Mesendoderm (in vitro differentiated cells): ENCODE measurements around the gene ADGRF1.

Experiments used
- DNase-seq: peaks from one replicate; pipeline ENCODE4 v3.0.0; 2013
- H2AK5ac ChIP-seq: 2 replicates; pipeline ENCODE4 v1.6.1; 2013; ENCODE audit warnings: low read length, inconsistent platforms
- H2BK120ac ChIP-seq: 2 replicates; pipeline ENCODE4 v1.6.1; 2013; ENCODE audit warnings: low read depth, mild to moderate bottlenecking, low read length, moderate library complexity, mixed read lengths
- H2BK15ac ChIP-seq: replicated peaks from 2 replicates; pipeline ENCODE4 v1.6.1; 2013; ENCODE audit warnings: low read depth, mild to moderate bottlenecking, moderate library complexity
- H2BK5ac ChIP-seq: 2 replicates; pipeline ENCODE4 v1.6.1; 2013; ENCODE audit warnings: low read length, inconsistent platforms
- H3K18ac ChIP-seq: 2 replicates; pipeline ENCODE4 v1.6.1; 2013; ENCODE audit warnings: mild to moderate bottlenecking, low read length, mixed read lengths
- H3K23ac ChIP-seq: one replicate; pipeline ENCODE4 v1.6.1; 2013; ENCODE audit warnings: low read length
- H3K27ac ChIP-seq: 2 replicates; pipeline ENCODE4 v1.5.1; 2013; ENCODE audit warnings: low read depth, mild to moderate bottlenecking, inconsistent platforms, low read length, moderate library complexity
- H3K27me3 ChIP-seq: 2 replicates; pipeline ENCODE4 v1.6.1; 2013; ENCODE audit warnings: low read length, control low read depth, mild to moderate bottlenecking, inconsistent platforms; ENCODE audit not compliant: insufficient read depth, poor library complexity
- H3K36me3 ChIP-seq: 2 replicates; pipeline ENCODE4 v1.6.1; 2013; ENCODE audit warnings: low read length, inconsistent platforms; ENCODE audit not compliant: control insufficient read depth, insufficient read depth
- H3K4ac ChIP-seq: one replicate; pipeline ENCODE4 v1.6.1; 2013; ENCODE audit warnings: low read depth, mild to moderate bottlenecking, low read length, moderate library complexity
- H3K4me1 ChIP-seq: 2 replicates; pipeline ENCODE4 v1.6.1; 2013; ENCODE audit warnings: low read depth, low read length, inconsistent platforms; ENCODE audit not compliant: control insufficient read depth
- H3K4me2 ChIP-seq: 2 replicates; pipeline ENCODE4 v1.6.1; 2013; ENCODE audit warnings: low read length
- H3K4me3 ChIP-seq: 2 replicates; pipeline ENCODE4 v1.5.1; 2013; ENCODE audit warnings: mild to moderate bottlenecking, low read length
- H3K56ac ChIP-seq: one replicate; pipeline ENCODE4 v1.6.1; 2013; ENCODE audit warnings: low read length
- H3K79me1 ChIP-seq: 2 replicates; pipeline ENCODE4 v1.6.1; 2013; ENCODE audit warnings: low read length, inconsistent platforms
- H3K79me2 ChIP-seq: 2 replicates; pipeline ENCODE4 v1.6.1; 2013; ENCODE audit warnings: mild to moderate bottlenecking, low read length; ENCODE audit not compliant: control insufficient read depth, insufficient read depth
- H3K9ac ChIP-seq: 2 replicates; pipeline ENCODE4 v1.6.1; 2013; ENCODE audit warnings: low read length, inconsistent platforms
- H4K5ac ChIP-seq: one replicate; pipeline ENCODE4 v1.6.1; 2013; ENCODE audit warnings: low read length
- H4K8ac ChIP-seq: one replicate; pipeline ENCODE4 v1.6.1; 2013; ENCODE audit warnings: low read depth, mild to moderate bottlenecking, control low read depth, low read length, moderate library complexity
- WGBS: extraction: QIAGEN DNeasy Blood & Tissue Kit; methylation state at CpG from one replicate; pipeline ENCODE4 v1.1.7; 2013; ENCODE audit warnings: low lambda C conversion rate, missing lambda C conversion rate; ENCODE audit not compliant: insufficient coverage; ENCODE audit errors: extremely low coverage; 5-methylcytosine and 5-hydroxymethylcytosine counted together

The ADGRF1 gene

DNA sequence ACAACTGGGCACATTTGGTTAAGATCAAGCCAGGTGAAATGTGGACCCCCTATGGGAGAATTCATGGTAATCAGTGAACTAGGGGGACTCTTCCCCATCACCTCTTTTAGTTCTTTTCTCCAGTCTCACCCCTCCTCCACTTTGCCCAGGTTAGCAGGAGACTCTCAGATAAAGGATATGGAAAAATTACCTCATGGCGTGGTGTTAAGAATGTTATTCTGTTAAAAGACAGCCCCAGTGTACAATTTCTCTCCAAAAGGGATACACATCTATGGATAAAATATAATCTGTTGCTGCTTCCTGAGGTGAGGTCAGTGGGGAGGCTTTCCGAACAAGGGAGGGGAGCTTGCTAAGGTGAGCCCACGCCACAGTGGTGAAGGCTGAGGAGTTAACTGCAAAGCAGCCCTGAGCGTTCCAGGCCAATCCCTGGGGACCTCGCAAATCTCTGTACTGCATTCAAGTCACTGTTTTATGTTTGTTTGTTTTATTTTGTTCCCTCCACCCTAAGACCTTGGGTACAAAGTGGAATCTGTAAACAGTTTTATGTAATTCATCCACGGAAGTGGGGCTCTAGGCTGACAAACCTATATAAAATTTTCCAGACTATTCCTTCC is 52.0 kb downstream of the ADGRF1 start:
- H3K23ac ChIP-seq: no peak overlapping the region
- DNase-seq: no peak
- H4K8ac ChIP-seq: no peak overlapping the region

DNA sequence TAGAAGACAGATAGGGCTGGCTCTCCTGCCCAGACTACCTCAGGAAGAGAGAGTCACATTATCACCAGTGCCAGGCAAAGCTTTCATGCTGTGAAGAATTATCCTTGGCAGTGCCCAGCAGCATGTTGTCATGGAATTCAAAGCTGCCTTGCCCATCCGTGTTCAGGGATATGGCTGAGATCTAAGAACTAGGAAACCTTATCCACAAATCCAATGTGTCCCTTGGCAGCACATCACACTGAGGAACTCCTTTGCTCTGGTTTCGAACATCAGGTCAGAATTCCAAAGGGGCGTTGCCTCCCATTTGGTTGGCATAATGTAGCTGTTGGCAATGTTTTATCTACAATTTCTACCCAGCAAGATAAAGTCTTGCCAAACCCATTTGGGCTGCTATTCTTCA is 52.7 kb downstream of the ADGRF1 start:
- Histone ChIP-seq H3K4ac (no peak overlapping the region), H3K4me3 (no peak overlapping the region), H3K4me2 (no peak overlapping the region), H3K9ac (no peak overlapping the region), H4K8ac (no peak overlapping the region), H3K36me3 (no peaks in the 10 kb centered on the region), H3K56ac (no peak overlapping the region), H2BK120ac (no peak overlapping the region), H3K23ac (no peak overlapping the region), H2AK5ac (no peak overlapping the region), H3K4me1 (no peaks in the 10 kb centered on the region), H3K18ac (no peak overlapping the region), H2BK15ac (no peak overlapping the region), H4K5ac (no peak overlapping the region), H3K27ac (no peak overlapping the region), H3K79me1 (no peaks in the 10 kb centered on the region), H2BK5ac (no peak overlapping the region), H3K79me2 (no peaks in the 10 kb centered on the region), H3K27me3 (no peaks in the 10 kb centered on the region)
- WGBS: no CpG with 5 or more reads among the region's 3 CpGs
- DNase-seq: no peak

More for the DNA sequence above, 52.0 kb downstream of the ADGRF1 start:
- Histone ChIP-seq H3K9ac (no peak overlapping the region), H3K56ac (no peak overlapping the region), H2BK120ac (no peak overlapping the region), H2BK15ac (no peak overlapping the region), H4K5ac (no peak overlapping the region), H3K27ac (no peak overlapping the region), H3K18ac (no peak overlapping the region), H3K79me2 (no peaks in the 10 kb centered on the region), H3K4me3 (no peak overlapping the region), H3K4me1 (no peaks in the 10 kb centered on the region), H3K79me1 (no peaks in the 10 kb centered on the region), H3K36me3 (no peaks in the 10 kb centered on the region), H3K27me3 (no peaks in the 10 kb centered on the region), H2BK5ac (no peak overlapping the region), H3K4me2 (no peak overlapping the region), H3K4ac (no peak overlapping the region), H2AK5ac (no peak overlapping the region)
- WGBS: no CpG with 5 or more reads among the region's 6 CpGs

DNA sequence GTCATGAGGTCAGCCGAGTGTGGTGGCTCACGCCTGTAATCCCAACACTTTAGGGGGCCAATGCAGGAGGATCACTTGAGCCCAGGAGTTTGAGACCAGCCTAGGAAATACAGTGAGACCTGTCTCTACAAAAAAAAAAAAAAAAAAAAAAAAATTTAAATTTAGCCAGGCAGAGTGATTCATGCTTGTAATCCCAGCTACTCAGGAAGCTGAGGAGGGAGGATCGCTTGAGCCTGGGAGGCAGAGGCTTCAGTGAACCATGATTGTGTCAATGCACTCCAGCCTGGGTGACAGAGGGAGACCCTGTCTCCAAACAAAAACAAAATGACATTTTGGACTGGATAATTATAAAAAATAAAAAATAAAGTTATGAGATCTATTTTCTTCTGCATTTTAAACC is 56.2 kb downstream of the ADGRF1 start:
- no peak overlapping the region for H3K9ac ChIP-seq
- H2BK120ac ChIP-seq: no peak overlapping the region
- H4K8ac ChIP-seq: no peak overlapping the region
- no peaks in the 10 kb centered on the region for H3K79me1 ChIP-seq
- no peaks in the 10 kb centered on the region for H3K36me3 ChIP-seq
- H3K18ac ChIP-seq: no peak overlapping the region
- no peak overlapping the region for H3K4ac ChIP-seq
- no peak overlapping the region for H2BK5ac ChIP-seq
- no peak overlapping the region for H2AK5ac ChIP-seq
- no peak overlapping the region for H3K56ac ChIP-seq
- no peak overlapping the region for H3K27ac ChIP-seq
- peaks cover 4% of the 10 kb centered on the region for H3K4me1 ChIP-seq
- no peak overlapping the region for H3K4me3 ChIP-seq
- no CpG with 5 or more reads among the region's 3 CpGs for WGBS
- no peaks in the 10 kb centered on the region for H3K27me3 ChIP-seq
- no peak overlapping the region for H3K4me2 ChIP-seq
- no peak overlapping the region for H2BK15ac ChIP-seq
- no peak overlapping the region for H3K23ac ChIP-seq
- peak; percentile 41 for DNase-seq
- no peaks in the 10 kb centered on the region for H3K79me2 ChIP-seq
- no peak overlapping the region for H4K5ac ChIP-seq

DNA sequence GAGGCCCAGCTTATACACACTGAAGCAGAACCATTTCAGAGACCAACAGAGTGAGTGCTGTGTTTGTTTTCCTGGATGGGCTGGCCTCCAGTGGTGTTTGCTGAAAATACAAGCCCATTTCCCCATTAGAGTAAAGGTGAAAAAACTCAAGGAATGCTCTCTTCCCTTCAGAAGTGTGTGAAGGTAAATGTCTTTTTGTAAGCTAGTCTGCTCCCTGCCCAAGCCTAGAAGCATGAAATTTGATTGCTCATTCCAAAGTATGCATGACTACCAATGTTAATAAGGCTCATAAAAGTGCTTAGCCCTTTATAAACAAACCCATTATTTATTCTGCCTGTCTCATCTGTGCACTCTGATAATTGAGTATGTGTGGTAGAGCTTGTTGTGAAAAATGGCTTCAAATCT is 59.1 kb downstream of the ADGRF1 start:
- Histone ChIP-seq H4K8ac (no peak overlapping the region), H3K27me3 (no peaks in the 10 kb centered on the region), H3K4me3 (no peak overlapping the region), H3K9ac (no peak overlapping the region), H3K36me3 (no peaks in the 10 kb centered on the region), H2BK120ac (no peak overlapping the region), H3K79me2 (no peaks in the 10 kb centered on the region), H2BK15ac (peak overlapping the region; percentile 36), H2AK5ac (no peak overlapping the region), H4K5ac (no peak overlapping the region), H3K4me1 (peaks cover 4% of the 10 kb centered on the region), H2BK5ac (no peak overlapping the region), H3K18ac (peak overlapping the region; percentile 76), H3K27ac (peak overlapping the region; percentile 60), H3K79me1 (no peaks in the 10 kb centered on the region), H3K56ac (no peak overlapping the region), H3K4me2 (no peak overlapping the region), H3K4ac (no peak overlapping the region), H3K23ac (no peak overlapping the region)
- peak; percentile 90 for DNase-seq

DNA sequence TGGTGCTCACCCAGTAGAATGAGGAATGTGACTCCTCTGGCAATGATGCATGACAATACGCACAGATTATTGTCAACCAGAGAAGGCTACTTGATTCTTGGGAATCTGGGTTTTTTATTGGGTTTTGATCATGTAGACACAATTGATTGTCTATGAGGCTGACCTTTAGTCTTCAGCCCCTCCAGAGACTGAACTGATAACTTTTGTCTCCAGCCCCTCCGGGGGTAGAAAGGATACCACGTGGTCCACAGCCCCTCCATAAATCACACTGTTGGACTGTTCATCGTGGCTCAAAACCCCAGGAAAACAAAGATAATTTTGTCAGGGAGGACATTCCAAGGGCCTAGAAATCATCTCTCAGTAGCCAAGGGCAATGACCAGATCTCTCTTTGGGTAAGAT is 62.9 kb downstream of the ADGRF1 start:
- Histone ChIP-seq H2BK120ac (no peak overlapping the region), H3K23ac (no peak overlapping the region), H3K79me1 (no peaks in the 10 kb centered on the region), H3K4me3 (no peak overlapping the region), H3K18ac (no peak overlapping the region), H3K27me3 (no peaks in the 10 kb centered on the region), H3K56ac (no peak overlapping the region), H2AK5ac (no peak overlapping the region), H3K4me2 (no peak overlapping the region), H4K8ac (no peak overlapping the region), H4K5ac (no peak overlapping the region), H3K9ac (no peak overlapping the region), H2BK15ac (peak overlapping the region; percentile 11), H2BK5ac (no peak overlapping the region), H3K79me2 (no peaks in the 10 kb centered on the region), H3K4me1 (peaks cover 4% of the 10 kb centered on the region), H3K4ac (no peak overlapping the region), H3K36me3 (no peaks in the 10 kb centered on the region), H3K27ac (no peak overlapping the region)
- WGBS: no CpG with 5 or more reads among the region's 4 CpGs
- no peak for DNase-seq

DNA sequence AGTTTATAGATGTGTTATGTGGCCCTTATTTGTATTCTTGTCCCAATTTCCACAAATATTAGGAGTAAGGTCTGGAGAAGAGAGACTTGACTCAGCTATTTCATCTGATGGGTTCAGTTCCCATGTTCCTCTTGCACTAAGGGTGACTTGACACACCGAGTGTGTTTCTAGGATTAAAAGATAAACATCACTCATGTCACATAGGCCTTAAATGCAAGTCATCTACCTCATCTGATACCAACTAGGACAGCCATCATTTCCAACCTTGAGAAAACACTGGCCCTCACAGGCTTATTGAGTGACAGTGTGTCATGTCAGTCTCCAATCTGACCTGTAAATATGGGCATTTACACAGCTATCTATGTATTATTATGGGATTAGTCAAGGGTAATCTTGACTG is 67.3 kb downstream of the ADGRF1 start:
- Histone ChIP-seq H3K56ac (no peak overlapping the region), H3K27me3 (no peaks in the 10 kb centered on the region), H3K4me1 (no peaks in the 10 kb centered on the region), H2BK120ac (no peak overlapping the region), H3K36me3 (no peaks in the 10 kb centered on the region), H3K4me2 (no peak overlapping the region), H3K4me3 (no peak overlapping the region), H3K79me1 (no peaks in the 10 kb centered on the region), H4K5ac (no peak overlapping the region), H3K27ac (no peak overlapping the region), H3K79me2 (no peaks in the 10 kb centered on the region), H3K23ac (no peak overlapping the region), H3K18ac (no peak overlapping the region), H2AK5ac (no peak overlapping the region), H4K8ac (no peak overlapping the region), H3K4ac (no peak overlapping the region), H3K9ac (no peak overlapping the region), H2BK5ac (no peak overlapping the region), H2BK15ac (no peak overlapping the region)
- no CpG with 5 or more reads among the region's 1 CpG for WGBS
- DNase-seq: no peak
